ENCODE data around the gene ADIRF. TPM values are rescaled to one million over a fixed set of nuclear protein-coding genes. Genes with fewer than 3 reads are reported as not detected.

ADIRF gene
- total and polyA plus RNA-seq, 9 of the 15 experiments (the other 6 are each of a cell fraction or from before 2014, with no cell fraction given), result 0.08 TPM; not detected in 8

DNA sequence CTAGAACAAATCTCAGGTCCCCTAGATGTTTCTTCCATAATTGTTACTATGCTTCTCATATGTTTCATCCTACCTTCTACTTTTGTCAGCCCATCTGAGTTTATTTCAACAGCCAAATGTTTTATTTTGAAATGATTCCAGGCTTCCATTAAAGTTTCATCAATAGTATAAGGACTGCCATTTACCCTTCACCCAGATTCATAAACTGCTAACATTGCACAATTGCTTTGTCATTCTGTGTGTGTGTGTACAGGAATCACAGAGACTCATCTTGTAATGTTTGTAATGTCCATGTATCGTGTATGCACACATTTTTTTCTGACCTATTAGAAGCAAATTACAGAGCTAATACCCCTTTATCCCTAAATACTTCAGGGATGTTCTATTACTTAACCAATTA is 36.4 kb upstream of the ADIRF start:
- whole genome bisulfite sequencing (ENCODE audit: insufficient coverage, low coverage, missing lambda C conversion rate), result 70% methylated on average over 1 of the region's 1 CpG
- FAIRE-seq, result no peak
- no peak overlapping the region for H3K27ac ChIP-seq (ENCODE audit: extremely low read depth, low read depth, low read length)
- TF ChIP-seq ZNF507 (tag; conservative IDR thresholded peaks at IDR 0.05), result no peak
- TF ChIP-seq ZNF224 (CRISPR knock-in tag; IDR thresholded peaks at IDR 0.05), result no peak
- TF ChIP-seq ZKSCAN8 (CRISPR knock-in tag; IDR thresholded peaks at IDR 0.05), result no peak
- no peak for TF ChIP-seq ZNF3 (CRISPR knock-in tag; IDR thresholded peaks at IDR 0.05)
- TF ChIP-seq RUNX1 (IDR thresholded peaks at IDR 0.05; ENCODE audit: low read depth), result no peak
- no peak for TF ChIP-seq TCFL5 (CRISPR knock-in tag; conservative IDR thresholded peaks at IDR 0.05)
- no peak for TF ChIP-seq ZNF586 (CRISPR knock-in tag; conservative IDR thresholded peaks at IDR 0.05)
- TF ChIP-seq DMBX1 (CRISPR knock-in tag; IDR thresholded peaks at IDR 0.05; ENCODE audit: borderline replicate concordance), result no peak
- TF ChIP-seq SMARCB1 (IDR thresholded peaks at IDR 0.05; ENCODE audit: insufficient read length, low read depth), result no peak
- TF ChIP-seq, protein P1, sequence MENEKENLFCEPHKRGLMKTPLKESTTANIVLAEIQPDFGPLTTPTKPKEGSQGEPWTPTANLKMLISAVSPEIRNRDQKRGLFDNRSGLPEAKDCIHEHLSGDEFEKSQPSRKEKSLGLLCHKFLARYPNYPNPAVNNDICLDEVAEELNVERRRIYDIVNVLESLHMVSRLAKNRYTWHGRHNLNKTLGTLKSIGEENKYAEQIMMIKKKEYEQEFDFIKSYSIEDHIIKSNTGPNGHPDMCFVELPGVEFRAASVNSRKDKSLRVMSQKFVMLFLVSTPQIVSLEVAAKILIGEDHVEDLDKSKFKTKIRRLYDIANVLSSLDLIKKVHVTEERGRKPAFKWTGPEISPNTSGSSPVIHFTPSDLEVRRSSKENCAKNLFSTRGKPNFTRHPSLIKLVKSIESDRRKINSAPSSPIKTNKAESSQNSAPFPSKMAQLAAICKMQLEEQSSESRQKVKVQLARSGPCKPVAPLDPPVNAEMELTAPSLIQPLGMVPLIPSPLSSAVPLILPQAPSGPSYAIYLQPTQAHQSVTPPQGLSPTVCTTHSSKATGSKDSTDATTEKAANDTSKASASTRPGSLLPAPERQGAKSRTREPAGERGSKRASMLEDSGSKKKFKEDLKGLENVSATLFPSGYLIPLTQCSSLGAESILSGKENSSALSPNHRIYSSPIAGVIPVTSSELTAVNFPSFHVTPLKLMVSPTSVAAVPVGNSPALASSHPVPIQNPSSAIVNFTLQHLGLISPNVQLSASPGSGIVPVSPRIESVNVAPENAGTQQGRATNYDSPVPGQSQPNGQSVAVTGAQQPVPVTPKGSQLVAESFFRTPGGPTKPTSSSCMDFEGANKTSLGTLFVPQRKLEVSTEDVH (IDR thresholded peaks at IDR 0.05; ENCODE audit: low read depth, partially characterized antibody), result no peak
- TF ChIP-seq LCOR (CRISPR knock-in tag; IDR thresholded peaks at IDR 0.05), result no peak
- TF ChIP-seq SAP30 (IDR thresholded peaks at IDR 0.05; ENCODE audit: borderline replicate concordance, insufficient read depth, low read depth, low read length, poor library complexity, severe bottlenecking), result no peak
- no peak for TF ChIP-seq ESRRA (IDR thresholded peaks at IDR 0.05; ENCODE audit: borderline replicate concordance, low read depth)
- peak; percentile 75 for TF ChIP-seq ZNF316 (IDR thresholded peaks at IDR 0.05)
- no peak for TF ChIP-seq CEBPG (CRISPR knock-in tag; IDR thresholded peaks at IDR 0.05)
- 0 out of 4 replicates have a peak, but pooled peaks of 1 of the 2 experiments have one; percentile 15 for TF ChIP-seq CEBPG (tag; conservative IDR thresholded peaks at IDR 0.05 in 1 of 2, IDR thresholded peaks at IDR 0.05 in 1 of 2)
- no peak for TF ChIP-seq POLR2B (IDR thresholded peaks at IDR 0.05; ENCODE audit: low read depth, partially characterized antibody)
- TF ChIP-seq TCF7 (IDR thresholded peaks at IDR 0.05; ENCODE audit: borderline replicate concordance), result no peak
- no peak for TF ChIP-seq KDM5B (IDR thresholded peaks at IDR 0.05; ENCODE audit: insufficient replicate concordance, low read depth, low read length)
- TF ChIP-seq HDAC3 (IDR thresholded peaks at IDR 0.05; ENCODE audit: borderline replicate concordance, partially characterized antibody), result no peak
- TF ChIP-seq KAT8 (IDR thresholded peaks at IDR 0.05; ENCODE audit: low read depth), result no peak
- no peak for TF ChIP-seq PHF8 (IDR thresholded peaks at IDR 0.05; ENCODE audit: borderline replicate concordance, low read length)
- no peak for TF ChIP-seq CTBP1 (IDR thresholded peaks at IDR 0.05; ENCODE audit: borderline replicate concordance)

More for the DNA sequence above, 36.4 kb upstream of the ADIRF start:
- H3K27me3 ChIP-seq (ENCODE audit: control insufficient read depth in 2 of 2, insufficient read depth in 2 of 2, low read length in 2 of 2), result no peaks in the 10 kb centered on the region
- no TSS peak for BruUV-seq (replicated peaks)
- no peak overlapping the region for H3K4me2 ChIP-seq (ENCODE audit: insufficient read depth, low read length)
- intact Hi-C loops (cut with micrococcal nuclease), result no loop called here
- no peaks in the 10 kb centered on the region for H3K36me3 ChIP-seq (ENCODE audit: control insufficient read depth, insufficient read depth, low read length)
- in situ Hi-C loops (cut with MboI), result no loop called here
- no peak overlapping the region for H3K4me3 ChIP-seq
- DNase-seq (ENCODE audit: extremely low read depth in 1 of 4, low spot score in 3 of 4) (no peak), ATAC-seq (no peak)
- H3K4me1 ChIP-seq (replicated peaks in 1 of 2; ENCODE audit: control insufficient read depth in 2 of 2, insufficient read depth in 2 of 2, low read length in 2 of 2), result no peaks in the 10 kb centered on the region
- H3K9me3 ChIP-seq (replicated peaks; ENCODE audit: control insufficient read depth, insufficient read depth, low read depth, low read length), result no peaks in the 10 kb centered on the region
- H2AFZ ChIP-seq (ENCODE audit: low read depth, low read length), result no peak overlapping the region
- no peaks in the 10 kb centered on the region for H3K9me1 ChIP-seq (ENCODE audit: control insufficient read depth, insufficient read depth, low read length)
- H4K20me1 ChIP-seq (replicated peaks; ENCODE audit: control insufficient read depth, insufficient read depth, low read length), result no peaks in the 10 kb centered on the region
- ChIA-PET CTCF (ENCODE audit: low intra/inter-chr PET ratio) (no interaction called here), POLR2A (interaction anchor here (0.6 kb wide), 1 partner anchor 237 kb away, joined by 4 read pairs; no protein-coding TSS in a partner anchor)
- H3K79me2 ChIP-seq (ENCODE audit: control insufficient read depth, insufficient read depth, low read length), result no peaks in the 10 kb centered on the region
- no peak overlapping the region for H3K9ac ChIP-seq (ENCODE audit: insufficient read depth in 1 of 2, low read depth in 2 of 2, low read length in 2 of 2)

Data from K562 (cell line).